IgD-negative memory B cell (primary cell): ENCODE measurements around the gene KIAA0825. TPM values are rescaled to one million over a fixed set of nuclear protein-coding genes. Genes with fewer than 3 reads are reported as not detected.

Source experiments
- H3K27ac Mint-ChIP-seq, 3 donors: one replicate each; pipeline ENCODE4 v1.8.0; 2020 to 2022; ENCODE audit warnings: mild to moderate bottlenecking in 3 of 3, mixed read lengths in 3 of 3, moderate library complexity in 1 of 3
- H3K27me3 Mint-ChIP-seq: one replicate; pipeline ENCODE4 v1.8.0; 2021; ENCODE audit warnings: mixed read lengths
- H3K36me3 Mint-ChIP-seq: one replicate; pipeline ENCODE4 v1.8.0; 2020; ENCODE audit warnings: mild to moderate bottlenecking, mixed read lengths
- H3K4me1 Mint-ChIP-seq, 3 donors: one replicate each; pipeline ENCODE4 v1.8.0; 2020 to 2022; ENCODE audit warnings: mixed read lengths in 3 of 3, mild to moderate bottlenecking in 1 of 3
- H3K4me3 Mint-ChIP-seq, 4 donors: one replicate each; pipeline ENCODE4 v1.8.0; 2020 to 2022; ENCODE audit warnings: mild to moderate bottlenecking in 4 of 4, mixed read lengths in 4 of 4, moderate library complexity in 3 of 4
- H3K9me3 Mint-ChIP-seq, 3 donors: one replicate each; pipeline ENCODE4 v1.8.0; 2020 to 2021; ENCODE audit warnings: mixed read lengths in 3 of 3, mild to moderate bottlenecking in 1 of 3
- polyA plus RNA-seq: library from polyadenylated mRNA; unstranded; fragments of 300-500 nt; fragmentation: Illumina TruSeq; gene quantifications from one replicate; pipeline ENCODE4 v1.2.3, GENCODE V29; 2021

Gene KIAA0825
- polyA plus RNA-seq, 1 donor from 2014 or later: 0.84 TPM

DNA sequence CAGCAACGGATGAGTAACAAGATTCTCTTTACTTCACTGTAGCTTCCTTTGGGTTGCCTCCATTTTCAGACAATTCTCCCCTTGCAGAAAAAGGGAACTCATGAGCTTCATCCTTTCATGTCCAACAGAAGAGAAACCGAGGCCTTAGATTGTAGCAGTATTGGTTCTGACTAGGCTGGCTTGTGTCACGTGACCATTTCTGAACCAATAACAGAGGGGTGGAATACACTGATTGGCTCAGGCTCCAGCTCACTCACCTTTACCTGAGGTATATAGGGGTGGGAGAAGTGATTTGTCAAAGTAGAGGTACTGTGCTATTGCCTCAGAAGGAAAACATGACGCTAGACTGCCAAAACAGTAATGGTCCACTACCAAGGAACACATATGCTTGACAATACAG, 343.7 kb downstream of the KIAA0825 start:
- Mint-ChIP-seq H3K4me1 (no peaks in the 10 kb centered on the region), H3K27ac (no peak overlapping the region), H3K27me3 (no peaks in the 10 kb centered on the region), H3K9me3 (peaks cover 0 to 11% (median 7%) of the 10 kb centered on the region in 3 donors), H3K36me3 (no peaks in the 10 kb centered on the region), H3K4me3 (no peak overlapping the region)

DNA sequence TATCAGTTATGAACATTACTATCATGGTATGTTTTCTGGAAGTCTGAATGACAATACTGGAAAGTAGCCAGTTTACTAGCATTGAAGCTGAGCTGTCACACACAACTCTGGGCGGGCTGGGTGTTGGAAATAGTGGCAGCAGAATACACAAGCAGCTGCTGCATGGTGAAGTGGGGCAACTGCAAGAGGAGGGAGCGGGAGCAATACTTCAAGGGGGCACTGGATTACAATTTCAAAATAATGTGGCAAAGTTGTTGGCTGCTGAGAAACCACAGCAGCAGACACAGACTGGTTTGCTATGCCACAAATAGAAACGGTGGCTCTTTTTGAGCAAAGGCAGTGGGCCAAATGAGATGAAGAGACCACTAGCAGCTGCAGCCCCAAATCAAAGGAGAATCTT, 350.2 kb downstream of the KIAA0825 start:
- Mint-ChIP-seq H3K36me3 (peaks cover 1% of the 10 kb centered on the region), H3K27me3 (peaks cover 3% of the 10 kb centered on the region), H3K9me3 (peaks cover 0 to 11% (median 10%) of the 10 kb centered on the region in 3 donors), H3K4me3 (no peak overlapping the region), H3K4me1 (no peaks in the 10 kb centered on the region), H3K27ac (no peak overlapping the region)

DNA sequence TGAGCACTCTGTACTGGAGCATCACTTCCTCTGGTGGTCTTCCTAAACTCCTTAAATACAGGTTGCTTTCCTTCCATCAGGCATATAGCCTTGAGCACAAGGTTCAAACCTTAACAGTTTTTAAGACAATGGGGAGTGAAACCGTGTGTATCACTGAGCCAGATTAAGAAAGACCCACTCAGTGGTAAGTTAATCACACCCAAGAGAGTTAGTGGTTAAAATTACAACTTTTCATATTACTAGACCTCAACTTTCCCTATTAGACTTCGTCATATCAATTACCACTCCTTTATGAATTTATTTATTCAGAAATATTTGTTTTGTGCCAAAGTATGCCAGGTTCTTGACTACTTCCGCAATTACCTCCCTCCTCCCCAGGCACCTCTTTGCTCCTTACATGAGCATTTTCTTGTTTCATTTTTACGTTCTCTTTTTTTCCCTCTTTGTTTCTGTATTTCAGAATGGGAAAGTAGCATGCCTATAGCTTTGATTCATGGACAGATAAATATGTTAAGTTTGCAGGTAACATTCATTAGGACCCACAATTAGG, 351.0 kb downstream of the KIAA0825 start:
- no peaks in the 10 kb centered on the region for H3K4me1 Mint-ChIP-seq
- no peak overlapping the region for H3K27ac Mint-ChIP-seq
- peaks cover 0 to 11% (median 10%) of the 10 kb centered on the region in 3 donors for H3K9me3 Mint-ChIP-seq
- H3K27me3 Mint-ChIP-seq: peaks cover 3% of the 10 kb centered on the region
- H3K4me3 Mint-ChIP-seq: no peak overlapping the region
- peaks cover 1% of the 10 kb centered on the region for H3K36me3 Mint-ChIP-seq

DNA sequence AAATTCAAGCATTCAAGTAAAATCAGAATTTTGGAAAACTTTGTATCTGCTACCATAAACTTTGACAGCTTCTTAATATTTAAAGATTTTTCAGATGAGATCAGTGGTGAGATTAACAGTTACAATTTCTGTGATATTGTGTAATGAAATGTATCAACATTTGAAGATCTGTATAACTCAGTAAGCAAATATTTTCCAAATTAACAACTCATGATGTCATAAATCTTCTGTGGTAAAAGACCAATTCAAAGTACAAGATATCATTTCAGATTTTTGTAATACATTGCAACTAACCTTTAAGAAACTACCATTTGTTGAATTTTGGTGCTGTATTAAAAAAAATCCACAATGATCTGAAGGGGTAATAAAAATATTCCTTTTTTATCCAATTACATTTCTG, 352.2 kb downstream of the KIAA0825 start:
- Mint-ChIP-seq H3K27ac (no peak overlapping the region), H3K9me3 (peaks cover 0 to 10% (median 9%) of the 10 kb centered on the region in 3 donors), H3K27me3 (peaks cover 3% of the 10 kb centered on the region), H3K4me3 (no peak overlapping the region), H3K36me3 (peaks cover 1% of the 10 kb centered on the region), H3K4me1 (no peaks in the 10 kb centered on the region)

DNA sequence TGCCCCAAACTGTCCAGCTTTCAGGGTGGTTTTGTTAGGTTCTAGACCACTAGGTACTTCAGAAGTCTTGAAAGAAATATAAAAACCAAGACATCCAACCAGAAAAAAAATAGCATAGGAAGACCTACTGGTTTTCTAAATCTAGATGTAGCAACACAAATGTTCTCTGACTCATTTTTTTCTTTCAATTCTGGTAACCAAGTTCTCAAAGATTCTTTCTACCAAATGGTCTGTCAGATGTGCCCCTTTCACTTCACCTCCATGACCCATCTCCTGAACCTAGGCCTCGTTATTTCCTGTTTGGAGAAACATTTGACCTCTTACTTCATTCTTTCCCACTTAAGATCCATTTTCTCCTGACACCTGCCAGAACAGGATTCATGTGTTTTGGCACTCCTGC, 355.3 kb downstream of the KIAA0825 start:
- Mint-ChIP-seq H3K4me1 (no peaks in the 10 kb centered on the region), H3K4me3 (no peak overlapping the region), H3K27ac (no peak overlapping the region), H3K9me3 (no peaks in the 10 kb centered on the region), H3K27me3 (peaks cover 2% of the 10 kb centered on the region), H3K36me3 (peaks cover 1% of the 10 kb centered on the region)

DNA sequence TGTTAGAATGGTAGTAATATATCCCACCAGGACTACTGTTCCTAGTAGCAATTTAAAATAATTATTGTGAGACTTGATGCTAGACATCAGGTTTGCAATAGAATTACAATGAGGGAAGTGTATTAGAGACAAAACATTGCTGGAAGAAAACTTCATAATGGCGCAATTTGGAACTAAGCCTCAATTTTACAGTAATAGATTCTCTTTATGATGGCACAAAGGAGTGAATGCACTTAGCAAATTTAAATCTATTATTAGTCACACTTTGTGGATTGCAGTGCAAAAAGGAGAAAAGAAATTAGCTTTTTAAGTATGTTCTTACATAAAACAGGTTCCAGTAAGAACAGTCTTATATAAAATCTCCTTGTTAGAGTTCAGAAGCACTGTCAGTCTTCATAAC, 358.3 kb downstream of the KIAA0825 start:
- Mint-ChIP-seq H3K4me1 (no peaks in the 10 kb centered on the region), H3K27ac (no peak overlapping the region), H3K4me3 (no peak overlapping the region), H3K36me3 (peaks cover 1% of the 10 kb centered on the region), H3K9me3 (no peaks in the 10 kb centered on the region), H3K27me3 (peaks cover 2% of the 10 kb centered on the region)

DNA sequence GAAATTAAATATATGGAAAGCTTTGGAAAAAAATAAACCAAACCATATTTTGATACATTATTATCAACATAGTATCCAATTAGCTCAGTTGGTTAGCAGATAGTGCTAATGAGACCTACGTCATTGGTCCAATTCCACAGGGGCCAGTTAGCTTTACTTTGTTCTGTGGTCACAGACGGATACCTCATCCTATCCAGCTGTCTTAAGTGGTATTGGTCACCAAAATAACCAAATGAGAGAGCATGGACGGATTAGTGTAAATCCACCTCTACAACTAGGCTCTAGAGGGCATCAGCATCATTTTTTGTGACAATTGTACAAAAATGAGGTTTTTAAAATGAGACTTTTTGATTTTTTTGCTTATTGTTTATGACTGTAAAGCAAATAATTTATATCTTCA, 364.2 kb downstream of the KIAA0825 start:
- Mint-ChIP-seq H3K9me3 (no peaks in the 10 kb centered on the region), H3K4me3 (no peak overlapping the region), H3K4me1 (no peaks in the 10 kb centered on the region), H3K36me3 (no peaks in the 10 kb centered on the region), H3K27ac (no peak overlapping the region), H3K27me3 (no peaks in the 10 kb centered on the region)

DNA sequence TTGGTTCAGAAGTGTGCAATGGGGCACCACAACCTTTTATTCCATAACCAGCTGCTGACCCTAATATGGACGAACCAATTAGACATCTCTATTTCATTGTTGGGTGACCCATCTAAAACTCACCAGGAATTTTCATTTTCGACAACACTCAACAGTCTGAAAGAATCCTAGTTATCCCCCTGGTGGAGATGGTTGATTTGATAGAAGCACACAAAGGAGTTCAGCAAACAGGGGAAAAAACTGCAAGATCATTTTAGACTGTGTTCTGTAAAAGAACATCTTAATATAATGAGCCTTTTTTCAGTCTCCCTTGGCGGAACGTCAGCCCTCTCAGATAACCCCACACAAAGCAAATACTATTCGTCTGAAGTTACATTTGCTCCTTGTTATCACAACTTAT, 367.4 kb downstream of the KIAA0825 start:
- H3K36me3 Mint-ChIP-seq: no peaks in the 10 kb centered on the region
- no peak overlapping the region for H3K4me3 Mint-ChIP-seq
- H3K27me3 Mint-ChIP-seq: no peaks in the 10 kb centered on the region
- no peak overlapping the region for H3K27ac Mint-ChIP-seq
- no peaks in the 10 kb centered on the region for H3K9me3 Mint-ChIP-seq
- no peaks in the 10 kb centered on the region for H3K4me1 Mint-ChIP-seq

DNA sequence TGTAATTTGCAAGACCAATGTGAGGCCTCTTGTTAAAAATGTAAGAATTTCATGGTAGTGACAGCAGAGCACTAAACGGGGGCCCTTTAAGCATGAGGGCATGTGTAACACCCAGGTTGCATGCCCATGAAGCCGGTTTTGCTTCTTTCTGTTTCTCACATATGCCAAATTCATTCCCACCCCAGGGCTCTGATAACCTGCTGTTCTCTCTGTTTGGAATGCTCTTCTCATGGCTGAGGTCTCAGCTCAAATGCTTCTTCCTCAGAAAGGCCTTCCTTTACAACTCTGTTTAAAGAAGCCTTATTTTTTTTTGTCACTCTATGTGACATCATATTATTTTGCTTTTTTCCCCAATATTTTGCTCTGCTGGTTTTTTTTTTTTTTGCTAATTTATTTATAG, 369.0 kb downstream of the KIAA0825 start:
- Mint-ChIP-seq H3K27me3 (no peaks in the 10 kb centered on the region), H3K36me3 (no peaks in the 10 kb centered on the region), H3K27ac (no peak overlapping the region), H3K4me3 (no peak overlapping the region), H3K9me3 (no peaks in the 10 kb centered on the region), H3K4me1 (no peaks in the 10 kb centered on the region)

DNA sequence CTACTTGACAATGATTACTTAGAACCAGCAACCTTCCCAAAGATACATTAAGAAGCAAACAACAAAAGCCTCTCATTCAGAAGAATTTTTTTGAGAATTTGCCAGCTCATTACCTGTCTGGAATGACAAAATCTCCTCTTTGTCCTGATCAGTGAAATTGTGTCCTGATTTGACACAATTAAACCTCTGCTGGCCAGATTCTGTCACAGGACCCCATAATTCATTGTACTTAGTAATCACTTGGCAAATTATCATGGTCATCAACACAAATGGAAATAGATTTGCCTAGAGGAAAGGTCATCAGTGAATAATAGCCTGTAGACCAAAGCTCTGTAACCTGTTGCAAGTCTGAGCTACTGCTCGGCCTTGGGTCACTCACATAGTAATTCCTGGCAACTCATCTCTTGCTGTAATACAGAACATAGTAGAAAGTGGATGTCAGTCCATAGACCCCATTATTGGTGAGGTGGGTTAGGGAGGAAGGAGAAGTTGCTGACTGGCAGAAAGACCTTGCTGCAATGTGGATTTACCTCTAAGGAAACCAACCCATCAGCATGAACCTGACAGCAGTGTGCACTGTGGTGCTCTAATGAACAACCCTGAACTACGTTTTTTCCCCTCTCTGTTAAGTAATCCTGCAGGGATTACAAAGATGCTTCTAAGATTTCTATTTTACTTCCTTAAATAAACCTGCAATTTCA, 370.1 kb downstream of the KIAA0825 start:
- Mint-ChIP-seq H3K9me3 (no peaks in the 10 kb centered on the region), H3K4me3 (no peak overlapping the region), H3K4me1 (no peaks in the 10 kb centered on the region), H3K36me3 (no peaks in the 10 kb centered on the region), H3K27ac (no peak overlapping the region), H3K27me3 (no peaks in the 10 kb centered on the region)

DNA sequence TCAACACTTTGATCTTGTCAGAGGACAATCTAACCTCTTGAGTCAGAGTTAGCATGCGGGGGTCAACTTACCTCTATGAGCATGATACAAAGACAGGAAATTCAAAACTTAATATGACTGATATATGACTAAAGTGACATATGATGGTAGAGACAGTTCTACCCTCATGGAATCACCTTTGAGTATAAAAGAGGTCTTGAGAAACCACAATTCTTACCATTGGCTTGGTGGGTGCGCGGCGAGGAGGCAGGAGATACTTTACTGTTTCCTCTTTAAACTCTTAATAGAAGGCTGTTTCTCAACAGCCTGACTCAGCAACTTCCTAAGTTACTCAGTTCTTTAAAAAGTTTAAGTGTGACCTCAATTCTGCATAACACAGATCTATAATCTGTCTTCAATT, 372.8 kb downstream of the KIAA0825 start:
- Mint-ChIP-seq H3K4me3 (no peak overlapping the region), H3K9me3 (no peaks in the 10 kb centered on the region), H3K27ac (no peak overlapping the region), H3K4me1 (no peaks in the 10 kb centered on the region), H3K27me3 (no peaks in the 10 kb centered on the region), H3K36me3 (no peaks in the 10 kb centered on the region)

DNA sequence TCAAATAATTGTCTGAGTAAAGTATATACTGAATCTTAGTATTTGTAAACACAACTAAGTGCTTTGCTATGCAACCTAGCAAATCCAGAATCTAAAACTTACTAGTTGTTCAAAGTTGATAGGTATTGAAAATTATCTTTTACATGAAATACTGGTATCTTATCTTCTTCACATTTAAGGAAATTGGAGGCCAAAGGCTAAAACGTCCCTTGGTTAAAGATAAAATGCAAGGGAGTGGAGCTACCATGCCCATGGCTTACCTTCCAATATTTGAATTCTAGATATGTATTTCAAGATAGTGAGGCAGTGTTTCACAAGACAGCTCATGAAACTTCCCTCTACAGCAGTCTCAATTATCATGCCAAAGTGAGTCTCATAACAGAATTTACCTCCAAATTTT, 373.5 kb downstream of the KIAA0825 start:
- Mint-ChIP-seq H3K27me3 (no peaks in the 10 kb centered on the region), H3K4me1 (no peaks in the 10 kb centered on the region), H3K4me3 (no peak overlapping the region), H3K36me3 (no peaks in the 10 kb centered on the region), H3K27ac (no peak overlapping the region), H3K9me3 (no peaks in the 10 kb centered on the region)

DNA sequence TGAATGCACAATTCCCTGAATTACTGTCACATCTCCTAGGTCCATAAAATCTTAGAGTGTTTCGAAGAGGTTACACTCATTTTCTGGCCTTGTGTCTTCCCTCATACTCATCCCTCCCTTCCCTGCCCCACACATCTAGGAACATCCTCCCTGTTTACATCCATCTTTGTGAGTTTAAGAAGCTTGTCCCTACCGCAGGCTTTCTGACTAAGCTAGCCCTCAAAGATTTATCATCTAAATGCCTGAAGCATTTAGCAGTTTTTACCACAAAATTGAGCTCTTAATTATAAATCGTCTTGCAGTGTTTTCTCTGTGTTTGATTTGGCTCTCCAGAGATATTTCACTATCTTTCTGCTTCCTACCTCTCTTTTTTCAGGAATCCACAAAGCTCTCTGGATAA, 374.8 kb downstream of the KIAA0825 start:
- no peaks in the 10 kb centered on the region for H3K36me3 Mint-ChIP-seq
- H3K4me3 Mint-ChIP-seq: no peak overlapping the region
- H3K27ac Mint-ChIP-seq: no peak overlapping the region
- H3K27me3 Mint-ChIP-seq: no peaks in the 10 kb centered on the region
- H3K9me3 Mint-ChIP-seq: no peaks in the 10 kb centered on the region
- H3K4me1 Mint-ChIP-seq: no peaks in the 10 kb centered on the region

DNA sequence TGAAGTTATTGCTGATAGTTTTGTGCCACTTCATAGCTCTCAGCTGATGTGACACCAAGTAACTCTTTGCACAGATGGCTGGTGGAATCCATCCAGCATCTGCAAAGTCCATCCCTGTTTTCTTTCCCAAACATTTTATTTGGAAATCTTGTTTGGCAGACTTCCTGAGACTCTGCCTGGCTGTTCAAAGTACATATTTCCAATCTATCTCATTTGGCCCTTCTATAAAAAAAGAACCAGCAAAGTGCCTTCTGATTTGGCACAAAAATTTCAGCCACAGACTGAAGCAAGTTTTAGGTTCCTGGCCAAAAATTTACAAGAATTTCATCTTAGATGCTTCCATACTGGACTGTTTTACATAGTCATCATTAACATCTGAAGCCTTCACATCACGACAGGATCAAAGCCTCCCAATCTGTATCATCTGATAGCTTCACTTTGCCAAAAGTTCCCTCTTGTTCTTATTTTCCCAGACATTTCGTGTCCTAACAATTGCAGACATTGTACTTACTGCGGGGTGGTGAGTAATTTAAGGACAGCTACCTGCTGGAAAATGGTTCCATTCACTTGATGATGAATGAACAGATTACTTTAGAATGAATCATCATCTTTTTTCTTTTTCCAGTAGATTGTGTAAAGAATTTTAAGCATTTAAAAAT, 377.3 kb downstream of the KIAA0825 start:
- no peaks in the 10 kb centered on the region for H3K4me1 Mint-ChIP-seq
- H3K4me3 Mint-ChIP-seq: no peak overlapping the region
- H3K27me3 Mint-ChIP-seq: no peaks in the 10 kb centered on the region
- no peaks in the 10 kb centered on the region for H3K36me3 Mint-ChIP-seq
- peaks cover 0 to under 1% (median 0%) of the 10 kb centered on the region in 3 donors for H3K9me3 Mint-ChIP-seq
- no peak overlapping the region for H3K27ac Mint-ChIP-seq

DNA sequence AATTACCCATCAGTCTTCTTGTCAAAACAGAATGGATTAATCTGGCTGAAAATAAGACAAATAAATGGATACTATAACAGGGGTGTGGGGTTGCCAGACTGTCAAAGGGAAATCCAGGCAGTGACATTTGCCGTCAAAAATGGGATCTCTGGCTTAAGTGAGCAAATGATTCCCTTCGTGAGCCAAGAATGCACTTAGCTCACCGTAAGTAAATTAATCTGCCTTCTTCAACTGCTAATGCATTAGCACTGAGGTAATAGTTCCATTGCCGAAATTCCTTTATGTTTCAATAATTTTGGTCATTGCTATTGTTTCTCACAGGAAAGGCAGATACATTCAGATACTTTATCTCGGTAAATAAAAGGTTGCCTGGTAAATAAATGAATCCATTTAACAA, 377.8 kb downstream of the KIAA0825 start:
- Mint-ChIP-seq H3K27ac (no peak overlapping the region), H3K4me3 (no peak overlapping the region), H3K4me1 (no peaks in the 10 kb centered on the region), H3K27me3 (no peaks in the 10 kb centered on the region), H3K9me3 (peaks cover 0 to 4% (median 2%) of the 10 kb centered on the region in 3 donors), H3K36me3 (no peaks in the 10 kb centered on the region)

DNA sequence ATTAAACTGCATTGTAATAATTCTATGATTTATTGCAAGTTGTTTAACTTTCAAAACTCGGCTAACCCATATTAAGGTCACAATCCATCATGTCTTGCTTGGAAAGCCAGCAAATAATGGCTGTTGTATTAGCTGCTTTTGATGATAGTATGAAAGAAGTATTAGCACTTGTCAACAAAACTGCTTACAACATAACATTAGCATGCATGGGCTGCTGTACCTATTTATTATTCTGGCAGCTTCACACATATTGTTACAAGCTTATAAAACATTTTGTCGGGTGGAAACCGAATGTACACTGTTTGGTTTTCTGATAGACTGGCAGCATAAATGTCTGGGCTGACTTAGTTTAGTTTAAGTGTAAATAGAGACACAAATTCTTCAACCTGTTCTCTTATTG, 378.3 kb downstream of the KIAA0825 start:
- no peak overlapping the region for H3K4me3 Mint-ChIP-seq
- no peaks in the 10 kb centered on the region for H3K27me3 Mint-ChIP-seq
- no peaks in the 10 kb centered on the region for H3K4me1 Mint-ChIP-seq
- H3K27ac Mint-ChIP-seq: no peak overlapping the region
- peaks cover 4 to 6% (median 4%) of the 10 kb centered on the region in 3 donors for H3K9me3 Mint-ChIP-seq
- H3K36me3 Mint-ChIP-seq: no peaks in the 10 kb centered on the region
